OCI-LY1 (cell line): ENCODE measurements around the gene BPIFA2.

Experiments used
- CTCF ChIP-seq: fragments of 200-600 bp; sonication (generic), shearing (Covaris generic); IDR thresholded peaks from 2 replicates; pipeline ENCODE4 v1.5.1; 2017; ENCODE audit warnings: mild to moderate bottlenecking, antibody characterized with exemption, low read length, moderate library complexity, mixed read lengths
- EZH2 ChIP-seq: fragments of 200-600 bp; sonication (generic), shearing (Covaris generic); IDR thresholded peaks from 2 replicates; pipeline ENCODE4 v1.8.0; 2017; ENCODE audit warnings: borderline replicate concordance, mixed run types, mild to moderate bottlenecking, antibody characterized with exemption, low read length, moderate library complexity, mixed read lengths

GRCh38 chr20:33165416-33166055 is 2.4 kb upstream of the BPIFA2 start:
- no peak for TF ChIP-seq CTCF
- no peak for TF ChIP-seq EZH2
